Endothelial cell of umbilical vein (primary cell): Measurements from ENCODE around the gene SOX8. TPM values are rescaled to one million over a fixed set of nuclear protein-coding genes. Genes with fewer than 3 reads are reported as not detected.

Experiments used
- BruUV-seq: library from RNA; stranded (reverse); fragments of 400-500 nt; replicated peaks from 2 replicates; lab custom pipeline; 2021; lab: Mats Ljungman, UMichigan
- CTCF ChIA-PET: fragments of 300-600, 350-600 bp; sonication (Branson Sonifier 250); formaldehyde crosslinking; loops from one replicate; lab custom pipeline; 2021; ENCODE audit warnings: antibody characterized with exemption, inconsistent platforms; lab: Charles Lee
- POLR2A ChIA-PET: fragments of 300-600, 350-600 bp; sonication (Branson Sonifier 250); formaldehyde crosslinking; loops from one replicate; lab custom pipeline; 2021; ENCODE audit warnings: antibody characterized with exemption, inconsistent platforms; lab: Charles Lee
- DNase-seq: peaks from one replicate; pipeline ENCODE4 v3.0.0-alpha.2; 2011; ENCODE audit warnings: low read depth, low spot score
- FAIRE-seq: peaks from 2 replicates; lab custom pipeline; 2011; peaks lifted over from hg19 to GRCh38; lab: Jason Lieb, UNC
- H2AFZ ChIP-seq: 2 replicates; pipeline ENCODE4 v1.6.0; 2012; ENCODE audit warnings: low read depth, low read length, control low read depth, inconsistent platforms
- H3K27ac ChIP-seq: 2 replicates; pipeline ENCODE4 v1.5.1; 2011; ENCODE audit warnings: low read depth, mild to moderate bottlenecking, control low read depth, low read length, moderate library complexity; ENCODE audit not compliant: insufficient read depth
- H3K27me3 ChIP-seq, 2 experiments: 2 replicates each; pipeline versions ENCODE4 v1.6.0 to v1.6.1; 2011; ENCODE audit warnings: low read length in 2 of 2, mixed read lengths in 1 of 2; ENCODE audit not compliant: control insufficient read depth in 2 of 2, insufficient read depth in 2 of 2
- H3K36me3 ChIP-seq, 2 experiments: 2 replicates in 1 of 2; 3 replicates in 1 of 2; pipeline ENCODE4 v1.5.1; 2011; ENCODE audit warnings: low read length in 2 of 2, mild to moderate bottlenecking in 1 of 2, moderate library complexity in 1 of 2; ENCODE audit not compliant: control insufficient read depth in 2 of 2, insufficient read depth in 2 of 2; ENCODE audit errors: extremely low read depth in 1 of 2
- H3K4me1 ChIP-seq: 3 replicates; pipeline ENCODE4 v1.5.1; 2011; ENCODE audit warnings: mild to moderate bottlenecking, low read length; ENCODE audit not compliant: control insufficient read depth, insufficient read depth; ENCODE audit errors: extremely low read depth
- H3K4me2 ChIP-seq: 2 replicates; pipeline ENCODE4 v1.6.1; 2011; ENCODE audit warnings: low read length, control low read depth, mixed read lengths; ENCODE audit not compliant: insufficient read depth
- H3K4me3 ChIP-seq, 3 experiments: fragments of 200-600 bp in 1 of 3; sonication (generic), shearing (Covaris generic) in 1 of 3; replicated peaks in 1 of 3; 2 replicates each; pipeline ENCODE4 v1.5.1; 2011 to 2016; ENCODE audit warnings: control low read depth in 3 of 3, low read length in 3 of 3, mild to moderate bottlenecking in 2 of 3, inconsistent platforms in 1 of 3, low read depth in 1 of 3, moderate library complexity in 1 of 3; ENCODE audit not compliant: insufficient read depth in 1 of 3
- H3K79me2 ChIP-seq: 2 replicates; pipeline ENCODE4 v1.6.0; 2012; ENCODE audit warnings: low read length, inconsistent platforms; ENCODE audit not compliant: control insufficient read depth, insufficient read depth
- H3K9ac ChIP-seq: replicated peaks from 2 replicates; pipeline ENCODE3; 2011; ENCODE audit warnings: low read length, control low read depth; ENCODE audit not compliant: insufficient read depth; ENCODE audit errors: extremely low read depth
- H3K9me1 ChIP-seq: replicated peaks from 3 replicates; pipeline ENCODE4 v1.6.0; 2011; ENCODE audit warnings: mild to moderate bottlenecking, low read length; ENCODE audit not compliant: control insufficient read depth, insufficient read depth; ENCODE audit errors: extremely low read depth
- H3K9me3 ChIP-seq: replicated peaks from 2 replicates; pipeline ENCODE4 v1.5.1; 2012; ENCODE audit warnings: low read length, inconsistent platforms; ENCODE audit not compliant: control insufficient read depth, insufficient read depth
- H4K20me1 ChIP-seq: replicated peaks from 2 replicates; pipeline ENCODE3; 2011; ENCODE audit warnings: mild to moderate bottlenecking, low read length; ENCODE audit not compliant: control insufficient read depth, insufficient read depth; ENCODE audit errors: extremely low read depth
- EZH2 ChIP-seq: IDR thresholded peaks from 2 replicates; pipeline ENCODE4 v1.6.1; 2012; ENCODE audit warnings: borderline replicate concordance, low read depth, mild to moderate bottlenecking, moderate library complexity, low read length, inconsistent platforms; ENCODE audit not compliant: severe bottlenecking
- GATA2 ChIP-seq: IDR thresholded peaks from 2 replicates; pipeline ENCODE4 v1.7.0; 2011; ENCODE audit warnings: low read depth, mild to moderate bottlenecking, moderate library complexity, mixed read lengths, low read length; ENCODE audit not compliant: insufficient read length, insufficient read depth
- JUN ChIP-seq: IDR thresholded peaks from 2 replicates; pipeline ENCODE4 v1.6.1; 2011; ENCODE audit warnings: borderline replicate concordance, low read depth; ENCODE audit not compliant: insufficient read length, insufficient read depth
- MAX ChIP-seq: IDR thresholded peaks from 2 replicates; pipeline ENCODE4 v1.6.1; 2011; ENCODE audit not compliant: insufficient read depth, insufficient read length
- POLR2AphosphoS5 ChIP-seq: IDR thresholded peaks from 2 replicates; pipeline ENCODE4 v1.6.1; 2012; ENCODE audit warnings: low read depth, mild to moderate bottlenecking, control low read depth, low read length, moderate library complexity; ENCODE audit not compliant: insufficient read depth
- dilution Hi-C: fragments of 300-500 bp; cut with MboI; formaldehyde crosslinking; loops from one replicate; pipeline ENCODE4 v1.15.0; 2019; ENCODE audit warnings: low sequenced_read_pairs; ENCODE audit not compliant: extremely low pct_ligation_motif_present
- intact Hi-C: fragments of 100-400 bp; cut with micrococcal nuclease; formaldehyde crosslinking; loops from one replicate; pipeline ENCODE4 v1.10.0; 2022
- polyA plus RNA-seq, 4 experiments: library from polyadenylated mRNA; depleted of rRNA in 3 of 4; stranded (reverse) in 3 of 4; unstranded in 1 of 4; fragments of >200 nt; gene quantifications; 2 replicates each; pipeline versions ENCODE4 v1.2.1 to v1.2.3, GENCODE V29; 2011 to 2012; ENCODE audit warnings: missing spikeins in 1 of 4
- total RNA-seq: library from RNA; stranded (reverse); gene quantifications from 2 replicates; pipeline ENCODE4 v1.2.3, GENCODE V29; 2021

Gene SOX8
- total and polyA plus RNA-seq, 2 donors (not counting 3 experiments of a cell fraction or from before 2014, with no cell fraction given): 0.52 to 0.53 TPM

GRCh38 chr16:978403-978802 is 3.2 kb upstream of the SOX8 start:
- H3K9me3 ChIP-seq: no peaks in the 10 kb centered on the region
- peaks cover 8 to 20% of the 10 kb centered on the region in 2 experiments for H3K27me3 ChIP-seq
- FAIRE-seq: no peak
- H3K79me2 ChIP-seq: no peaks in the 10 kb centered on the region
- H4K20me1 ChIP-seq: no peaks in the 10 kb centered on the region
- H3K4me3 ChIP-seq: no peak overlapping the region
- BruUV-seq: no TSS peak
- dilution Hi-C loops (no loop called here), intact Hi-C loops (no loop called here)
- H2AFZ ChIP-seq: no peak overlapping the region
- no peak for TF ChIP-seq EZH2
- TF ChIP-seq GATA2: no peak
- TF ChIP-seq JUN: no peak
- TF ChIP-seq POLR2AphosphoS5: no peak
- no peak for TF ChIP-seq MAX
- POLR2A ChIA-PET: no interaction called here
- no peaks in the 10 kb centered on the region for H3K9me1 ChIP-seq
- no peaks in the 10 kb centered on the region for H3K36me3 ChIP-seq
- DNase-seq: no peak
- no peak overlapping the region for H3K4me2 ChIP-seq
- peaks cover 4% of the 10 kb centered on the region for H3K4me1 ChIP-seq
- CTCF ChIA-PET: interaction anchor here (3.1 kb wide), 1 partner anchor 22 kb away, joined by 13 read pairs; no protein-coding TSS in a partner anchor
- H3K9ac ChIP-seq: no peak overlapping the region
- no peak overlapping the region for H3K27ac ChIP-seq

GRCh38 chr16:979147-979546 is 2.4 kb upstream of the SOX8 start:
- TF ChIP-seq MAX: no peak
- no peak overlapping the region for H3K4me3 ChIP-seq
- H3K27me3 ChIP-seq: peaks cover 8 to 20% of the 10 kb centered on the region in 2 experiments

More at GRCh38 chr16:979147-979546, 2.4 kb upstream of the SOX8 start:
- FAIRE-seq (no peak), DNase-seq (no peak)
- ChIA-PET CTCF (interaction anchor here (3.1 kb wide), 1 partner anchor 22 kb away, joined by 13 read pairs; no protein-coding TSS in a partner anchor), POLR2A (no interaction called here)
- no peak overlapping the region for H3K4me2 ChIP-seq
- no peak overlapping the region for H3K9ac ChIP-seq
- H3K79me2 ChIP-seq: no peaks in the 10 kb centered on the region
- no peaks in the 10 kb centered on the region for H3K9me3 ChIP-seq
- H3K36me3 ChIP-seq: no peaks in the 10 kb centered on the region
- no peaks in the 10 kb centered on the region for H3K9me1 ChIP-seq
- H3K27ac ChIP-seq: no peak overlapping the region
- no peak overlapping the region for H2AFZ ChIP-seq
- H4K20me1 ChIP-seq: no peaks in the 10 kb centered on the region
- BruUV-seq: no TSS peak
- dilution Hi-C loops: no loop called here
- peaks cover 4% of the 10 kb centered on the region for H3K4me1 ChIP-seq
- intact Hi-C loops: no loop called here
